Measurements from ENCODE around the gene MCRIP2. TPM values are rescaled to one million over a fixed set of nuclear protein-coding genes. Genes with fewer than 3 reads are reported as not detected.

Gene MCRIP2
- polyA plus RNA-seq, 2 of the 4 experiments (the other 2 are of a cell fraction), result 10.7 to 21.3 TPM

GRCh38 chr16:609316-609715 lies 32.3 kb upstream of the MCRIP2 start:
- TF ChIP-seq KDM1A (IDR thresholded peaks at IDR 0.05; ENCODE audit: low read depth) (no peak), ZC3H11A (IDR thresholded peaks at IDR 0.05) (no peak), ZNF302 (CRISPR knock-in tag; IDR thresholded peaks at IDR 0.05) (no peak), RFX5 (IDR thresholded peaks at IDR 0.05) (no peak), POLR2A (IDR thresholded peaks at IDR 0.05; ENCODE audit: low read length) (no peak), MAZ (IDR thresholded peaks at IDR 0.05; ENCODE audit: borderline replicate concordance, low read depth, low read length) (no peak), USF2 (IDR thresholded peaks at IDR 0.05) (no peak), HDAC2 (IDR thresholded peaks at IDR 0.05) (no peak), ZFP36 (IDR thresholded peaks at IDR 0.05; ENCODE audit: borderline replicate concordance, partially characterized antibody) (no peak), ELK1 (IDR thresholded peaks at IDR 0.05; ENCODE audit: low read depth, low read length) (no peak), HOXB13 (CRISPR knock-in tag; IDR thresholded peaks at IDR 0.05; ENCODE audit: low read depth) (no peak)
- H3K27ac ChIP-seq, result no peak overlapping the region
- 97% methylated on average over 13 of the region's 13 CpGs for WGBS (ENCODE audit: missing lambda C conversion rate)
- H3K4me3 ChIP-seq, result no peak overlapping the region
- DNase-seq (ENCODE audit: low read depth in 1 of 2, low spot score in 1 of 2), result no peak
- H3K9me3 ChIP-seq, result peaks cover 16% of the 10 kb centered on the region
- ChIA-PET POLR2A (no interaction called here), CTCF (interaction anchor here (0.7 to 1.2 kb wide), 2 partner anchors 19 to 402 kb away, joined by 3 read pairs; partner anchors contain the start of gene RAB40C)
- FAIRE-seq, result no peak
- ATAC-seq, result no peak
- no peaks in the 10 kb centered on the region for H3K4me1 ChIP-seq
- H3K4me2 ChIP-seq, result no peak overlapping the region

- H3K4me3 ChIP-seq, result no peak overlapping the region
- 86% methylated on average over 12 of the region's 14 CpGs for WGBS (ENCODE audit: missing lambda C conversion rate)
- TF ChIP-seq HES2 (IDR thresholded peaks at IDR 0.05) (no peak), CHD2 (IDR thresholded peaks at IDR 0.05; ENCODE audit: low read length, partially characterized antibody) (no peak), MAX (IDR thresholded peaks at IDR 0.05) (no peak), ZSCAN20 (CRISPR knock-in tag; IDR thresholded peaks at IDR 0.05) (no peak), POLR2A (IDR thresholded peaks at IDR 0.05; ENCODE audit: low read length) (no peak), EHF (CRISPR knock-in tag; IDR thresholded peaks at IDR 0.05) (no peak), ELK1 (IDR thresholded peaks at IDR 0.05; ENCODE audit: low read depth, low read length) (no peak), TP53 (CRISPR knock-in tag; IDR thresholded peaks at IDR 0.05) (no peak), CTCF (IDR thresholded peaks at IDR 0.05) (no peak), NPAS2 (CRISPR knock-in tag; IDR thresholded peaks at IDR 0.05; ENCODE audit: borderline replicate concordance) (no peak), RAD21 (conservative IDR thresholded peaks at IDR 0.05 in 1 of 2, IDR thresholded peaks at IDR 0.05 in 1 of 2) (no peak), CBX8 (IDR thresholded peaks at IDR 0.05) (no peak), RFX5 (IDR thresholded peaks at IDR 0.05) (no peak), ZC3H11A (IDR thresholded peaks at IDR 0.05) (no peak), CBX2 (IDR thresholded peaks at IDR 0.05; ENCODE audit: borderline replicate concordance, low read depth) (no peak), HEYL (CRISPR knock-in tag; IDR thresholded peaks at IDR 0.05) (no peak), RCOR1 (IDR thresholded peaks at IDR 0.05; ENCODE audit: low read depth, low read length) (no peak), HOXA7 (CRISPR knock-in tag; IDR thresholded peaks at IDR 0.05) (no peak), REST (IDR thresholded peaks at IDR 0.05) (no peak)
- ChIA-PET CTCF (interaction anchor here (0.7 to 1.2 kb wide), 4 partner anchors 9 to 20 kb away, joined by 3 read pairs; partner anchors contain the start of gene RAB40C), POLR2A (no interaction called here)
- no peak overlapping the region for H3K27ac ChIP-seq
- H3K9me3 ChIP-seq, result peaks cover 10% of the 10 kb centered on the region
- H3K4me2 ChIP-seq, result no peak overlapping the region
- FAIRE-seq (no peak), DNase-seq (ENCODE audit: low read depth in 1 of 2, low spot score in 1 of 2) (no peak), ATAC-seq (peak in 1 of 2 experiments; percentile 44; a peak in 3 of 6 replicates)
- no peaks in the 10 kb centered on the region for H3K4me1 ChIP-seq
These were observed 31.6 kb upstream of the MCRIP2 start for GRCh38 chr16:609984-610383.
